ENCODE results near the gene PIAS4.

Gene PIAS4

GRCh38 chr19:4082172-4082571, 74.6 kb downstream of the PIAS4 start:
- no peak for DNase-seq

- no peak for DNase-seq
These were observed 76.4 kb downstream of the PIAS4 start for GRCh38 chr19:4083677-4084546.

- no peak for DNase-seq
These were observed 77.0 kb downstream of the PIAS4 start for GRCh38 chr19:4084547-4084877.

GRCh38 chr19:4086411-4086867, 78.9 kb downstream of the PIAS4 start:
- no peak for DNase-seq

GRCh38 chr19:4087787-4088679, 80.5 kb downstream of the PIAS4 start:
- DNase-seq = no peak

GRCh38 chr19:4088975-4089374, 81.4 kb downstream of the PIAS4 start:
- no peak for DNase-seq

Data from NCI-H82 (cell line).